GM19351 (cell line): ENCODE data around the gene ARMH3.
"Not testable (repeated sequence)": the region's sequence is repeated elsewhere in the genome, so short reads cannot be mapped to it uniquely, and the experiment has no call there.

Experiments
- ATAC-seq: cut with Tn5 transposase; IDR thresholded peaks from one replicate; pipeline ENCODE4 v1.9.1; 2021; ENCODE audit warnings: mild to moderate bottlenecking, moderate library complexity; ENCODE audit not compliant: unreplicated experiment

The ARMH3 gene

GRCh38 chr10:102054881-102055646 lies 909 bp downstream of the ARMH3 start:
- ATAC-seq, result not testable (repeated sequence)

GRCh38 chr10:102046095-102046494 lies 9.9 kb downstream of the ARMH3 start:
- no peak for ATAC-seq

- ATAC-seq, result no peak
Measured at GRCh38 chr10:102045292-102045691, 10.7 kb downstream of the ARMH3 start.

GRCh38 chr10:102040305-102041050 lies 15.5 kb downstream of the ARMH3 start:
- ATAC-seq, result no peak

- ATAC-seq, result no peak
Measured at GRCh38 chr10:102038410-102038809, 17.6 kb downstream of the ARMH3 start.

- ATAC-seq, result not testable (repeated sequence)
Measured at GRCh38 chr10:102035807-102036206, 20.2 kb downstream of the ARMH3 start.

- ATAC-seq, result no peak
Measured at GRCh38 chr10:102033787-102034186, 22.2 kb downstream of the ARMH3 start.

GRCh38 chr10:102027261-102027660 lies 28.7 kb downstream of the ARMH3 start:
- no peak for ATAC-seq

GRCh38 chr10:102024799-102025198 lies 31.2 kb downstream of the ARMH3 start:
- no peak for ATAC-seq

GRCh38 chr10:102020938-102021337 lies 35.0 kb downstream of the ARMH3 start:
- ATAC-seq, result no peak

GRCh38 chr10:102017295-102017694 lies 38.7 kb downstream of the ARMH3 start:
- ATAC-seq, result no peak

- no peak for ATAC-seq
Measured at GRCh38 chr10:102016416-102016815, 39.6 kb downstream of the ARMH3 start.

GRCh38 chr10:102010961-102011360 lies 45.0 kb downstream of the ARMH3 start:
- no peak for ATAC-seq

- no peak for ATAC-seq
Measured at GRCh38 chr10:102009801-102010425, 46.1 kb downstream of the ARMH3 start.

GRCh38 chr10:102007796-102008195 lies 48.2 kb downstream of the ARMH3 start:
- ATAC-seq, result no peak

GRCh38 chr10:102007031-102007430 lies 48.9 kb downstream of the ARMH3 start:
- ATAC-seq, result not testable (repeated sequence)

- no peak for ATAC-seq
Measured at GRCh38 chr10:102004376-102004775, 51.6 kb downstream of the ARMH3 start.

GRCh38 chr10:102003541-102003940 lies 52.4 kb downstream of the ARMH3 start:
- ATAC-seq, result no peak

GRCh38 chr10:102001435-102002068 lies 54.4 kb downstream of the ARMH3 start:
- peak; percentile 86 for ATAC-seq

- ATAC-seq, result no peak
Measured at GRCh38 chr10:101997803-101998202, 58.2 kb downstream of the ARMH3 start.

- ATAC-seq, result no peak
Measured at GRCh38 chr10:101995451-101996063, 60.4 kb downstream of the ARMH3 start.
